Measurements from ENCODE around the gene PSPC1. TPM values are rescaled to one million over a fixed set of nuclear protein-coding genes. Genes with fewer than 3 reads are reported as not detected.
"Not testable (repeated sequence)": the region's sequence is repeated elsewhere in the genome, so short reads cannot be mapped to it uniquely, and the experiment has no call there.

PSPC1 gene
- 27.1 and 34.9 TPM in 2 replicates for total RNA-seq (2021)
- Bru-seq, nascent RNA, result percentile 87 among the genes with signal in this experiment
- BruChase-seq, experiment 1, labeled RNA remaining after a 2-hour chase, result percentile 81 among the genes with signal in this experiment
- percentile 64 among the genes with signal in this experiment for BruChase-seq, experiment 2, labeled RNA remaining after a 6-hour chase
- long read RNA-seq, transcript PSPC1-201 (9 exons, 2,407 nt), result major isoform, 9 of 35 reads
- long read RNA-seq, transcript PSPC1-203 (8 exons, 1,647 nt), result minor isoform, 8 of 35 reads
- long read RNA-seq, transcript PSPC1-204 (8 exons, 1,709 nt), result major isoform, 9 of 35 reads
- long read RNA-seq, partial matches to known transcripts, result 1 of 35 reads
- long read RNA-seq, other reads (novel, unspliced or antisense), result 5 of 35 reads

- H3K27me3 ChIP-seq (ENCODE audit: insufficient read depth, low read depth); H4K20me1 ChIP-seq (ENCODE audit: insufficient read depth); H3F3A ChIP-seq (ENCODE audit: insufficient read depth, low read depth); intact Hi-C loops (cut with micrococcal nuclease; ENCODE audit: unreplicated experiment); H3K9me2 ChIP-seq (ENCODE audit: insufficient read depth); H3K9me3 ChIP-seq (ENCODE audit: insufficient read depth, low read depth); CTCF ChIA-PET; H3K36me3 ChIP-seq (ENCODE audit: low read depth): not testable (repeated sequence)
- TSS peak; percentile 85 for BruUV-seq (replicated peaks)
- Histone ChIP-seq H3K79me2 (ENCODE audit: low read depth) (peaks cover 23% of the 10 kb centered on the region), H2AFZ (peak within 1 kb of the TSS; percentile 83), H3K4me3 (peak within 1 kb of the TSS; percentile 100), H3K4me1 (replicated peaks; ENCODE audit: insufficient read depth) (0 out of 2 replicates have a peak, but pooled peaks cover 11% of the 10 kb centered on the region), H3K4me2 (peak within 1 kb of the TSS; percentile 88), H3K27ac (peak within 1 kb of the TSS; percentile 74)
- peak; percentile 83 to 88 for DNase-seq
- POLR2A ChIA-PET (ENCODE audit: unreplicated experiment), result interaction anchor here (0.6 to 0.7 kb wide), 2 partner anchors 12 to 41 kb away, joined by 3 to 7 read pairs; no protein-coding TSS in a partner anchor
These were observed at the start of gene PSPC1 for GRCh38 chr13:19782727-19783682. TSS of gene PSPC1 (minus strand) at chr13:19782945. CDS start at chr13:19782757, 188 bp downstream.

GRCh38 chr13:19822673-19823072 is 39.9 kb upstream of the PSPC1 start:
- Histone ChIP-seq H4K20me1 (ENCODE audit: insufficient read depth) (no peaks in the 10 kb centered on the region), H3K79me2 (ENCODE audit: low read depth) (no peaks in the 10 kb centered on the region), H3K4me3 (no peak overlapping the region), H3K9me3 (ENCODE audit: insufficient read depth, low read depth) (no peaks in the 10 kb centered on the region), H3K9me2 (ENCODE audit: insufficient read depth) (no peaks in the 10 kb centered on the region), H3F3A (ENCODE audit: insufficient read depth, low read depth) (0 out of 2 replicates have a peak, but pooled peaks cover 5% of the 10 kb centered on the region), H3K27ac (no peak overlapping the region), H3K36me3 (ENCODE audit: low read depth) (peaks cover 8% of the 10 kb centered on the region; the same call in 1 of the 2 replicates), H3K4me1 (replicated peaks; ENCODE audit: insufficient read depth) (no peaks in the 10 kb centered on the region), H2AFZ (no peak overlapping the region), H3K4me2 (no peak overlapping the region), H3K27me3 (ENCODE audit: insufficient read depth, low read depth) (no peaks in the 10 kb centered on the region)
- intact Hi-C loops (cut with micrococcal nuclease; ENCODE audit: unreplicated experiment), result no loop called here
- DNase-seq, result no peak
- BruUV-seq (replicated peaks), result no TSS peak
- no peak for TF ChIP-seq CTCF (conservative IDR thresholded peaks at IDR 0.05)
- TF ChIP-seq EZH2 (IDR thresholded peaks at IDR 0.05; ENCODE audit: low read depth), result no peak
- ChIA-PET CTCF (no interaction called here), POLR2A (ENCODE audit: unreplicated experiment) (no interaction called here)

- H3K27me3 ChIP-seq (ENCODE audit: insufficient read depth, low read depth), result no peaks in the 10 kb centered on the region
- peaks cover 13% of the 10 kb centered on the region for H3F3A ChIP-seq (ENCODE audit: insufficient read depth, low read depth)
- BruUV-seq (replicated peaks), result no TSS peak
- no peak overlapping the region for H3K4me2 ChIP-seq
- H3K9me2 ChIP-seq (ENCODE audit: insufficient read depth), result no peaks in the 10 kb centered on the region
- CTCF ChIA-PET, result no interaction called here
- H2AFZ ChIP-seq, result no peak overlapping the region
- TF ChIP-seq EZH2 (IDR thresholded peaks at IDR 0.05; ENCODE audit: low read depth), result no peak
- TF ChIP-seq CTCF (conservative IDR thresholded peaks at IDR 0.05), result peak; percentile 52; the same call in 1 of the 2 replicates
- no peak overlapping the region for H3K27ac ChIP-seq
- no peaks in the 10 kb centered on the region for H3K4me1 ChIP-seq (replicated peaks; ENCODE audit: insufficient read depth)
- H3K9me3 ChIP-seq (ENCODE audit: insufficient read depth, low read depth), result no peaks in the 10 kb centered on the region
- H3K4me3 ChIP-seq, result no peak overlapping the region
- no peaks in the 10 kb centered on the region for H3K79me2 ChIP-seq (ENCODE audit: low read depth)
- no peaks in the 10 kb centered on the region for H3K36me3 ChIP-seq (ENCODE audit: low read depth)
- no peaks in the 10 kb centered on the region for H4K20me1 ChIP-seq (ENCODE audit: insufficient read depth)
- intact Hi-C loops (cut with micrococcal nuclease; ENCODE audit: unreplicated experiment), result no loop called here
- POLR2A ChIA-PET (ENCODE audit: unreplicated experiment), result no interaction called here
- DNase-seq, result no peak
These were observed 35.6 kb upstream of the PSPC1 start for GRCh38 chr13:19818223-19818842.
